GM08714 (cell line): ENCODE results near the gene CPED1.

Source experiments
- H3K4me3 ChIP-seq: fragments of 200-500 bp; sonication (Bioruptor generic); 2 replicates; pipeline ENCODE4 v1.5.1; 2014; ENCODE audit warnings: mild to moderate bottlenecking, low read length, inconsistent platforms
- ZNF274 ChIP-seq: IDR thresholded peaks from 2 replicates; pipeline ENCODE4 v1.6.1; 2012; ENCODE audit warnings: mild to moderate bottlenecking, low read depth, low read length

The CPED1 gene

GRCh38 chr7:121132940-121133339 lies 144.4 kb downstream of the CPED1 start:
- no peak overlapping the region for H3K4me3 ChIP-seq
- no peak for TF ChIP-seq ZNF274

GRCh38 chr7:121133444-121133843 lies 144.9 kb downstream of the CPED1 start:
- no peak overlapping the region for H3K4me3 ChIP-seq

GRCh38 chr7:121137580-121137979 lies 149.1 kb downstream of the CPED1 start:
- no peak for TF ChIP-seq ZNF274
- no peak overlapping the region for H3K4me3 ChIP-seq

More at GRCh38 chr7:121133444-121133843, 144.9 kb downstream of the CPED1 start:
- no peak for TF ChIP-seq ZNF274

DNA sequence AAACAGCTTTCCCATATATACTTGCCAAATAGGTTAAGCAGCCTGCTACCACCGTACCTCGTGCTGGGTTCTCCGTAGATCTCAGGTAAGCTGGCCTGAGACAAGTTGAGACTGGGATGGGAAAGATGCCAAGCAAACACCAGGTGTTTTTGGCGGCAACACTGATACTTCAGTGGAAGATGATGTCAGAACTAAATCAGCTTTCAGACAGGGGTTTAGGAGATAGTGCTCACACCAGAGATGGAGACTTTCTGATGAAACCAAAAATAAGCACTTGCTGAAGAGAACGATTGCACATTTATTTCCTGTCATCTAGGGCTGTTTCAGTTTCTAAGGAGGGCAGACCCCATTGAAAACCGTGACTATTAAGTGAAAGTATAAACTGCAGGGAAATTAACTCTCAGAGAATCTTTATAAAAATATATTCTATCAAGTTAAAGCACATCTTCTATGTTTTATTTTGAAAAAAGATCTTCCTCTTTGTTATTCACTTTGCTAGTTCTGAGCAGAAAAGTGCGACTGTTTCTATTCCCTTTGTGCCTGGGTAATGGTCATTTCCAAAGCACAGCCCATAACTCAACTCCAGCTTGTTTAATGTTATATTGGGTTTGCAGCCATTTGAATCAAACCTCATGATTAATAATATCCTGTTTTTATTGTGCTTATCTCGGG lies 149.9 kb downstream of the CPED1 start:
- H3K4me3 ChIP-seq = peak overlapping the region; percentile 57; the same call in 1 of the 2 replicates
- no peak for TF ChIP-seq ZNF274

- H3K4me3 ChIP-seq = no peak overlapping the region
- TF ChIP-seq ZNF274 = no peak
These were observed 150.9 kb downstream of the CPED1 start for GRCh38 chr7:121139427-121139826.

- H3K4me3 ChIP-seq = no peak overlapping the region
- no peak for TF ChIP-seq ZNF274
These were observed 152.3 kb downstream of the CPED1 start for GRCh38 chr7:121140790-121141189.

GRCh38 chr7:121151774-121152221 lies 163.3 kb downstream of the CPED1 start:
- no peak for TF ChIP-seq ZNF274
- H3K4me3 ChIP-seq = no peak overlapping the region

DNA sequence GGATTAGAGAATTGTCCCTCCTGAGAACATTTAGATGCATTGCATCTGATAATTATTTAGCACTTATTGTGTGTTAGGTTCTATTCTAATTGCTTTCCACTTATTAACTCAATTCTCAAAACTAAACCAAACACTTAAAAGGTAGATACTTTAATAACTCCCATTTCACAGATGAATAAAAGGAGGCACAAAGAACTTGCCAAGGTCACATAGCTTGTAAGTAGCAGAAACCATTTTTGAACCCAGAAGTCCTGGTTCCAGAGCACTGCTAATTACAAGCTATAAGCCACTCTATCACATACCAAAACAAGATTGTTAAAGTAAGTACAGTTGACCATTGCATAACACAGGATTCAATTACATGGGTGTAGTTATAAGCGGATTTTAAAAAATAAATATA lies 164.9 kb downstream of the CPED1 start:
- TF ChIP-seq ZNF274 = no peak
- no peak overlapping the region for H3K4me3 ChIP-seq

- no peak overlapping the region for H3K4me3 ChIP-seq
- no peak for TF ChIP-seq ZNF274
These were observed 165.5 kb downstream of the CPED1 start for GRCh38 chr7:121153995-121154394.

DNA sequence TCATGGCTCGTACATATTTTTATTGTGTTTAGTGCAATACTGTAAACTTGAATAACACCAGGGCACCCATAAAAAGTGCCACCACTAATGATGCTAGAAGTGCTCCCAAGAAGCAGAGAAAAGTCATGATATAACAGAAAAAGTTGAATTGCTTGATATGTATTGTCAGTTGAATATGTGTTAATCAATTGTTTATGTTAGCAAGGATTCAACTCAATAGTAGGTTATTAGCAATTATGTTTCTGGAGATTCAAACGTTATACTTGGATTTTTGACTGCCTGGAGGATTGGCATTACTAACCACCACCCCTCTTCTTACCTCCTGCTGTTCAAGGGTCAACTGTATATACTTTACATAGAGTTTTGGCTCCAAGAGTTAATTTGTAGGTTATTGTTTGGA lies 168.3 kb downstream of the CPED1 start:
- no peak overlapping the region for H3K4me3 ChIP-seq
- TF ChIP-seq ZNF274 = no peak

DNA sequence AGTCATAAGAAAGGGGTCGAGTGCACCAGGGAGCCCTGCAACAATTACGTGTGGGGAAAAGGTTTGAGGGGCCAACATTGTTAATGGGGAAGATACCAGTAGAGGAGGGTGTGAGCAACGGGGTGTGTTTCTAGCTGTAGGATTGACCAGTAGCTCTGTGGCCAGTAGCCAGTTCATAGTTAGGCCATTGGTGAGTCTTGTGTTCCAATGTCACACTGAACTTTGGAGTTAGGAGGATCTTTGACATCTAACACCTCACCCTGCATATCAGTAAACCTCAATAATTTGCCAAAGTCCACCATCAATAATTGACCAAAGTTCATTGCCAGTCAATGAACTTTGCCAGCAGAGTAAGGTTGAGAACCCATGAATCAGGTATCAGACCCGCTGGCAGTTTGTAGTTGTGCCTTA lies 168.8 kb downstream of the CPED1 start:
- no peak for TF ChIP-seq ZNF274
- no peak overlapping the region for H3K4me3 ChIP-seq

DNA sequence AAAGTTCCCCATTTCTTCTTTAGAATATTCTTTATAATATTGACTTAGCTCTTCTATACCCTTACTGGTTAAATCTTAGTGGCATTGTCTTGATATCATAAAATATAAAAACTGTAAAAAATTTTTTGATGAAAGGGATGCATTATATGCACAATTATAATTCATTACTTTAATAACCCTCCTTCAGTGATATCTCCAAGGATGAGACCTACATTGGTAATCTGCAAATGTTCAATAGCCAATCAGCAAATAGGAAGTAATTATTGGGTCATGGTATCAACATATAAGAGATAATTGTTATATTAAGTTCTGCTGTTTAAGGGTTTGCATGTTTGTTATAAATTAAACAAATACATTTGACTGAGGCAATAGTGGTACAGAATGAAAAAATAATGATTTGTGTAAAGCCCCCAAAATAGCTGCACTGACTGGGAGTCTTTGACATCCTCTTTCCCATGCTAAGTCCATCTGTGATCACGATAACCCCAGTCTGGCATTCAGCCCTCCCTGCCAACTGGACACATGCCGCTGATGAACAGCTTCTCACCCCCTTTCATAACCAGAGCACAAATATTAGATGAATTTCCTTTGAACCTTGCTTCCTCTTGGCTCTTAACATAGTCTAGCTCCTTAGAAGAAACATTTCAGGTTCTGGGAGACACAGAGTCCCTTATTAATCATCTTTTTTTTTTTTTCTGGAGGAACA lies 169.5 kb downstream of the CPED1 start:
- H3K4me3 ChIP-seq = no peak overlapping the region
- no peak for TF ChIP-seq ZNF274

DNA sequence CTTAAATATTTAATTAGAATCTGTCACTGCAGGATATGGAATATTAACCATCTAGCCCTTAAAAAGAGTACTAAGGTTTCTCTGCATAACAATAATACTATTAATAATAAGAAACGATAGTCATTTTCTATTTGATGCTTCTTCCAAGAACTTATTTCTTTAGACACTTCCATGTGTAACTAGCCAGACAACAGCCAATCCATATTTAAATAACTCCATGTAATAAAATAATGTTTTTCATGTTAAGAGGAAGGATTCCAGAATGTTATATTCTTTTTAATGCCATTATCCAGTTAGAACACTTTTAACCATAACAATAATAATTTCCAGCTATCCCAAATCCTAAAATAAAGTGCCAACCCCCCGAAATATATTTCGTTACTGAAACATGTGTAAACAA lies 170.2 kb downstream of the CPED1 start:
- no peak for TF ChIP-seq ZNF274

GRCh38 chr7:121159553-121159952 lies 171.0 kb downstream of the CPED1 start:
- H3K4me3 ChIP-seq = no peak overlapping the region
- no peak for TF ChIP-seq ZNF274

More for the DNA sequence above, 170.2 kb downstream of the CPED1 start:
- H3K4me3 ChIP-seq = no peak overlapping the region
